ENCODE data around the gene KCNA2.

Gene KCNA2

DNA sequence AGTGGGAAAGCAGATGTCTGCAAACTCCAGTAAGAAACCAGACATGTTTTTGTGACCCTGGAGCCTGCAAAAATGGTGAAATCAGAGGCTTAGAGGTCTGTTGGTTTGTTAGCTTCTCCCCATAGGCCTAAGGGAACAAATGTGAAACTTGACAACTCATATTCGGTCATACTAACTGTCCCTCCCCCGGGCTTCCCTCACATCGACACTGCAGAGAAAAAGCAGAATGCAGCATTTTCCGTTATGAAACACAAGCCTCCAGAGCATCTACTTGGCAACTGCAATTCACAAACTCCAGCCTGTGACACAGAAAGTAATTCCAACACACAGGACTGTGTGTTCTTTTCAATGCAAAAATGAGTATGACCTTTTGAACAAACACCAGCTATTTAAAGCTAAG lies 3.7 kb downstream of the KCNA2 start:
- DNase-seq (ENCODE audit: low read depth in 2 of 2) = no peak

DNA sequence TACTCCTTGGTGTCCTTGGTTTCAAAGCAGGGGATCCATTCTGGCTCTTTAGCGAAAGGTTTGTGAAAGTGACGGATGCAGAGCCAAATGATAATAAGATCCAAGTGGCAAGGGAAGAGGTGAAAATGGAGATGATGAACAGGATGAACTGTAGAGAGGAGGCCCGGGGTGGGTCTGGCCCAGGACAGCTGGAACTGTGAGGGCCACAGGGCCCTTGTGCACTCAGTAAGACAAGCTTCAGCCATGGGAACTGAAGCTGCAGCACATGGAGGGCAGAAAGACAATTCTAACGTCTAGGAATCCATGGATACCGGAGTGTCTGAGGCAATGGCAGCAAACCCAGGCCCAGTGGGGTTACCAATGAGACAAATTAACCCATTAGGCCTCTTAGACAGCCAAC lies 4.8 kb downstream of the KCNA2 start:
- no peak for DNase-seq (ENCODE audit: low read depth in 2 of 2)

DNA sequence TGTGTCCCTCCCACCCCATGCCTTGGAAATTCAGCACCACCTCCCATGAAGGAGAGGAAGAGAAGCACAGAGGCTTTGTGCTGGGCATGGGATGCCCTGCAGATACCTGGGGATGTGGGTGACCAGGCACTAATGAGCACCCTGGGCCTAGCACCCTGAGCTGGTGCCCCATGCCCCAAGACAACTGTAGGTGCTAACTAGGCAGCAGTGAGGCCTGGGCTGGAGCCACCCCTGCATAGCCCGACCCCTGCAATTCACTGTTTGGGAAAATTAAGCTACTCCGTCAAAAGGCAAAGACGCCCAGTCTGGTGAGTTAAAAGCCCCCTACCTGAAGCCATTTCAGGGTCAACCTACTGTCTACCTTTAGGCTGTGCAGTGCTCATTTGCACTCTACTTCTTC lies 5.4 kb downstream of the KCNA2 start:
- DNase-seq (ENCODE audit: low read depth in 2 of 2) = no peak

DNA sequence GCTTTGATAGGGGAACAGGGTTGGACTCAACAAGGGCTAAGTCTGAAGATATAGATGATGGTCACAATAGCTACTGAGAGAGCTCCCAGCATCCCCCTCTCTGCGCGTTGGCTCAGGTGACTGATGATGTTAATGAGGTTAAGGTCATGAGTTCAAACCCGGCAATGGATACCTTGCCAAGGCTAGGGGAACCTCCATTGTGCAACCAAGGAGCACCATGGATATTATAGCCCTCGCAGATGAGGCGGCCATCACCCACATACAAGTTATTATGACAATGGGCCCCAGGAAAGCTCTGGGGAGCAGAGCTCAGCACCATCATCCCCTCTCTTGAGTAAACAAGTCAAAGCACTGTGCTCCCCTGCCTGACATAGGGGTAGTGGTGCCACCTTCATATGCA lies 8.2 kb downstream of the KCNA2 start:
- no peak for DNase-seq (ENCODE audit: low read depth in 2 of 2)

DNA sequence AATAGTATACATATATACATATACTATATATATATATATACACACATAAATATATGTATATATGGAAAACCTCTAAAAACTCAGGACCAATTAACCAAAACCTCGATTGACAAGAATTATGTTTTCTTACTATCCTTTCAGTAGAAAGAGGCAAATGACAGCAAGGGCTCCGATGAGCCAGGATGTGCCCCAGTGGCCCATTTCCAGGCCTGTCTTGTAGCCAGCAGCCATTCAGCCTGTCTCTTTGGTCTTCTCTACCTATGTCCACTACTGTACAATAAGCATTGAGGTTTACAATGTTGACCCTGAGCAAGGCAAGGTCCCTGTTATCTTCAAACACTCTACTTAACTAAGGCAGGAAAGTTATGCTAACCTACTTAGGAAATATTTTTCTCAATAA lies 9.8 kb downstream of the KCNA2 start:
- DNase-seq (ENCODE audit: low read depth in 2 of 2) = no peak

DNA sequence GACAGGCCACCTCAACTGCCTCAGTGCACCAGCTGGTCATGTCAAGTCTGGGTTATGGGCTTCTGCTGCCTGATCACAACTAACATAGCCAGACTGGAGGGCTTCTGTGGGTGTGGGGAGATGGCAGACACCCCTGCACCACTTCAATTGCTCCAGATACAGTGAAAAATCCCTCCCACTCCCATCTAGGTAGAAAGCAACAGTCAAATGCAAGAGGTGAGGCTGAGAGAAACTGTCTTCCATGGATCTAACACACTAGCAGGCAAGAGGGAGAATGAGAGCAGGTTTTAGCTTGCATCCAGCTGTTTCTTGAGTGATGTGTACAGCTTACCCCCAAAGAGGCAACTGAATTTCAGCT lies 10.8 kb downstream of the KCNA2 start:
- DNase-seq (ENCODE audit: low read depth in 2 of 2) = no peak

DNA sequence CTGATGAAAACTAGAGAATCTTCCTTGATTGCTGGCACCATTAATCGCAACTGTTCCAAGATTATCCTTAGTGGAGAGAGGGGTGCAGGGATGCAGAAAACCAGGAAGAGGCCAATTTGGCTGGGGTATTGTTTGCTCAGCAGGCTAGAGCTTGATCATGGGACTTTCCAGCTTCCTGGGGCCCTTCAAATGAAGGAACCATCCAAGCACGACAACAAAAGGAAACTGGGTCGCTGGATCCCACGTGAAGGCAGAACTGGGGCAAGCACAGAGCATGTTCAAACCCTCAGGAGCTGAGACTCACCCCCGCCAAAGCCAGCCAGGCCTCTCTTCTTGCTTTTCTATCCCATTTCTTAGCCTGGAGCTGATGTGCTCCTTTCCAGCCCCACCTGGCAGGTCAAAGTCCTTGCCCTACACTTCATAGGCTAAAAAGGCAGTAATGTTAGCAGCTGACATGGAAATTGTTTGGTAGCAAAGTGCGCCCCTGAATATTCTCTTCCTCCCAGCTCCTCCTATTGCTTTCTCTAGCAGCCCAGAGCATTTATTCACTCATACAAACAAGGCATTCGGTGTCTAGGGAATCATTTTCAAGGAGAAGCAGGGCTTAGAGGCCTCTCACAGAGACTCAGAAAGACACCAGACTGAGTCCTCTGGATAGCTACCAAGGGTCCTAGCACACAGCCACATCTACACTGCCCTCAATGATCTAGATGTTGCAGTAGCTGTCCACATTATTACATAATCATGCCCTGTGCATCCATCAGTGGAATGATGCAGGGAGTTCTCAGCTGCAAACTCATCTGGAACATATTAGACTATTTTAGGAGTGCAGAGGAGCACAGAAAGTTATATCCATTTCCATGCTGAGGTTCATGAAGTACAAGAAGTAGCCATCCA lies 11.5 kb downstream of the KCNA2 start:
- no peak for DNase-seq (ENCODE audit: low read depth in 2 of 2)

DNA sequence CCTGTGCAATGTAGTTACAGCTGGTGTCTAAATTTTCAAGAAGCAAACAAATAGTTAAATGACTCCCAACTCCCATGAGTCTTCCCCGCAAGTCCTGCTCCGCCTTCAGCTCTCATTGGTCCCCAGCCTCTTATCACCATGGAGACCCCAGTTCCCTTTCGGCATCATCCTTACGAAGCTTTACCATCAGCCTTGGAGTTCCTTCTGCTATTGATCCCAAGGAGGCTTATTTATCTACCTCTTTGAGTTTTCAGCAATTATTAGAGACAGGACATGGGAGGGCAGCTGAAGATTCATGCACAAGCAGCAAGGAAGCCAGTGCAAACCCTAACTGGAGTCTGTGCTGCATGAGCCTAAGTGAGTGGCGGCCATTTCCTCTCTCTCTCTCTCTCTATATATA lies 12.3 kb downstream of the KCNA2 start:
- DNase-seq (ENCODE audit: low read depth in 2 of 2) = no peak

DNA sequence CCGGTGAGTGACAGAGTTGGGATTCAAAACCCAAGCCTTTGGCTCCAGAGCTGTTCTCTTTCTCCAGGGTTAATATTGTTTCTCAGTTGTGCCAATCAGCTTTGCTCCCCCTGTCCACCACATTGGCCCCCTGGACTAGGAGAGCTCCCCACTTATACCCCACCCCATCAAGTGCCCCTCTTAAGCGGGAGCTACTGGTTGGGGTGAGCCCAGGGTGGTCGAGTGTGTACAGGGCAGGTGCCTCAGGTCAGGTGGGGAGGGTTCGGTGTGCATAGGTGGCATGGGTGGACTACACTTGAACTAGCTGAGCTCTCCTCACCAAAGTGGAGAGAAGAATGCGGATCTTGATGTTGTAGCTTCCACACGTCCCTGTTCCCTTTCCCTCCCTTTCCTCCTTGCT lies 14.2 kb downstream of the KCNA2 start:
- no peak for DNase-seq (ENCODE audit: low read depth in 2 of 2)

DNA sequence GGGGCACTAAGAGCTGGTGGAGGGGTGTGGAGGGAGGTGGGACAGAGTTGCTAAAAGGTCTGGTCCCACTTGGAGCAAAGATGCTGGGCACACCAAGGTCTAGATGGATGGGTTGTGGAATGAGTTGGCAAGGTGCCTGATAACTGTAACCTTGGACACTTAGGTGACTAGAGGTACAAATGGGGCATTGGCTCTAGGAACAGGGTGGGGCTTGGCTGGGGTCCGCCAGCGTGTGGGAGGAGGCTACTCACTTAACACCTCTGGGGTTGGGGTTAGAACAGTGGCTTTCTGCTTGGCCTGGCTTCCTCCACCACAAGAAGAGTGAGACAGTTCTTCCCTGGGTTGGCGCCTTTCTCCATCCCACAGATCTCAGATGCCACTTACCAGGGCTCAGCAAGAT lies 17.2 kb downstream of the KCNA2 start:
- no peak for DNase-seq (ENCODE audit: low read depth in 2 of 2)

DNA sequence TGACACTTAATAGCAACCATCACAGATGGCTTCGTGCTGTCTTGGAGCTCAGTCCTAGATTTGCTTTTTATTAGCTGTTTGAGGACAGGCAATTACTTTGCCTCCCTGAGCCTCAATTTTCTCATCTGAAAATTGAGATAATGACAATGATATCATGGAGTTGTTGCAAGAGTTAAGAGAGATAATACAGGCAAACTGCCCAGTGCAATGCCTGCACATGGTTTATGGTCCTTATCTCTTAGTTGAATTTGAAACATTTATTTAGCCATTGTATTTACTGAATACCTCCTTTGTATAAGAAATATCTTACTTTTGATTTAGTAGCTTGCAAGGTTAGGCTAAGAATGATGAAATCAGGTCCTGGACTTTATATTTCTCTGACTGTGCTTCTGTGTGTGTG lies 17.7 kb downstream of the KCNA2 start:
- DNase-seq (ENCODE audit: low read depth in 2 of 2) = no peak

DNA sequence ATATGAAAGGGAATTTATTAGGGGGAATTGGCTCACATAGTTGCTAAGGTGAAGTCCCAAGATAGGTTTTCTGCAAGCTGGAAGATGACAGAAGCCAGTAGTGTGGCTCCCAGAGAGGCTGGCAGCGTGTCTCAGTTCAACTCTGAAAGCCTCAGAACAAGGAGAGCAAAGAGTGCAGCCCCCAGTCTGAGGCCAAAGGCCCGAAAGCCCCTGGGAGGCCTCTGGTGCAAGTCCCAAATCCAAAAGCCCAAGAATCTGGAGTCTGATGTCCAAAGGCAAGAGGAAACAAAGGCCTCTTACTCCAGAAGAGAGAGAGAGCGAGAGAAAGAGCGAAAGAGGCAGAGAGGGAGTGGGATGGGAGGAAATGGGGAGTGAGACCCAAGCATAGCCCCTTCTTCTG lies 18.3 kb downstream of the KCNA2 start:
- DNase-seq (ENCODE audit: low read depth in 2 of 2) = no peak

DNA sequence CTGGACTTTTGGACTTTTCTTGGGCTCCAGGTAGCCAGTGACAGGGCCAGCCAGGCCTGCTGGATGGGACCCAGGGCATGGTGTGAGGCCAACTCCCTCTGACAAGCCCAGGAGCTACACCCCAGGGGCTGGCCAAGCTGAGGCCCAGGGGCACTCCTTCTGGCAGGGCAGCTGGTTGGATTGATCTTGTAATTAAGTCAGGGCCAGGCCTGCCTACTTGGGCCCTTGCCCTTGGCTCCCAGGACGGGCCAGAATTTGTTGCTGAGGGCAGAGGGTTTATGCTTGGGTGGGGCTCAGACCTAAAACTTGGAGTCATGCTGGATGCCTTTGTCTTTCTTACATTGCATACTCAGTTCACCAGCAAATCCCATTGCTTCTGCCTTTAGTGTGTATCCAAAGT lies 20.7 kb downstream of the KCNA2 start:
- no peak for DNase-seq (ENCODE audit: low read depth in 2 of 2)

DNA sequence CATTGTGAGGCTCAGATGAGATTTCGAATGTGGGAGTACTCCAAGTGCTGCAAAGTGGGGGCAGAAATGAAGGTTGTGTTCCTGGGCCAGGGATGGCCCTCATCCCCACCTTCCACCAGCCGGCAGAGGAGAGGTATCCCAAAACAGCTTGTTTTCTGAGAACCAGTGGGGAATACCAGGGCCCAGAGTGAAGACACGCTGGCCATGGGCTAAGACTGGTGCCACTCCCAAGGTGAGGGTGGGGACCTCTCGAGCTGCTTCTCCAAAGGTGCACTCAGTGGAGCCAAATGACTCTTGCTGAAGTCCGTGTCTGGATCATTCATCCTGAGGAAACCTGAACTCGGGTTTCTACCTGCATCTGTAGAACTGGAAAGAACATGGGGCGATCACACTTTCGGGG lies 22.1 kb downstream of the KCNA2 start:
- no peak for DNase-seq (ENCODE audit: low read depth in 2 of 2)

DNA sequence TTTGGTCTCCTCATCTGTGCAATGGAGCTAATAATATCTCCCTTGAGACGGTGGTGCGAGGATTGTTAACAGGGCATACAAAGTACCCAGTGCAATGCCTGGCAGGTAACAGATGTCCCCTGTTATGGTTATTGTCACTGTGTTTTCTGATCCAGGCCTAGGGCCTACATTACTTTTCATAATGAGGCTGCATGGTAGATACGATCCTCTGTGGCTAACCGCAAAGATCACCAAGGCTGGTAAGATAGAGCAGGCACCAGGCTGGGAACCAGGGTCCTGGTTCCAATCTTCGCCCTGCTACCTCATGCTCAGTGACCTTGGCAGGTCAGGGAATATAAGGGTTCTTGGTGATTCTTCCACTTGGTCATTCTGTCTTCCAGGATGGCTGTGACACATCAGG lies 22.7 kb downstream of the KCNA2 start:
- no peak for DNase-seq (ENCODE audit: low read depth in 2 of 2)

DNA sequence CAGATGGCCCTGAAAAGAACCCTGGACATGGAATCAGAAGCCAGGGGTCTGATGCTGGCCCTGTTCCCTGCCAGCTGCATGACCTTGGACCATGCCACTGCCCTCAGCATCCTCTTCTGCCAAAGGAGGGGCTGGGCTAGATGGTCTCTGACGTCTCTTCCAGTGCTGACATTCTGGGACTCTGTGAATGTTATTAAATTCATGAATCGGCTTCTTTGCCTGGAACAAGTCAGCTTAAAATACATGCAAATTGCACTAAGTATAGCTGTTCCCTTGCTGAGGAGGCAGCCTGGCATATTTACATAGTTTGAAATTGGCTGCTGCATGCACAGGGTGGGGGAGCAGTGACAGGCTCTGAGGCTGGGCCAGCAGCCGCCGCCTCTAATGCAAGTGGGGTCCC lies 23.8 kb downstream of the KCNA2 start:
- DNase-seq (ENCODE audit: low read depth in 2 of 2) = no peak

DNA sequence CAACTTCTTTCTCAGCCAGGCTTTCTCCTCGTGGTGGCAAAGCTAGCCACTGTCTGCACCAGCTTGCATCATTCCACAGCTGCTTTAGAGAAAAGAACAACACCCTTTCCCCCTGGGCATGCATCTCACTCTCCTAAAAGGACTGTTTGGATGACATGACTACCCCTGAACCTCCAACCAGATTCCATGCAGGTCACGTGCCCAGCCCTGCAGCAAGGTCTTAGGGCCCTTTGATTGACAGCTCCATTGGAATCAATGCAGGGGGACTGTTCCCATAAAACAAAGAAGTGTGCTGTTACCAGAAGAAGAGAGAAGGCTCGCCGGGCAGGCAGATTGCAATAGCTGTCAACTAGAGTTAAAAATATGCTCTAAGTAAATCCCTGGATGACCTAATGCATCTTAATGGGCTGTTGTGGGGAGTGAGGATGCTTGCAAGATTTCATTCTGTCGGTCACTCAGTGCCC lies 24.4 kb downstream of the KCNA2 start:
- no peak for DNase-seq (ENCODE audit: low read depth in 2 of 2)

DNA sequence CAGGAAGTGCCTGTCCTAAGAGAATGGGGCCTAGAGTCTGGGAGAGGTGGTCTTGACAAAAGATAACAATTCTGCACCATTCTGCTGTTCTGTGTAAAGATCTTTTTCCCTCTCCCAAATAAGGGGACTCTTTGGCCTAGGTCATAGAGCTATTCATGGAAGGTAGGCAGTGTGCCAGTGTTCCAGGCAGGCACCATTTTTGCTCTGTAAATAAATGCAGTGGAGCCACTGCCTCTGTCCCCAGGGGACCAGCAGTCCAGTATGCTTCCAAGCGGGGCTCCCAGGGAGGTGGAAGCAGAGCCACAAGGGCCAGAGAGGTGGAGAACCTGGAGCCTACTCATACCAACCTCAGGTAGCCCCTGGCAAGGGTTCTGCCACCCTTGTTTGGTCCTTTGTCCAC lies 25.9 kb downstream of the KCNA2 start:
- DNase-seq (ENCODE audit: low read depth in 2 of 2) = no peak

DNA sequence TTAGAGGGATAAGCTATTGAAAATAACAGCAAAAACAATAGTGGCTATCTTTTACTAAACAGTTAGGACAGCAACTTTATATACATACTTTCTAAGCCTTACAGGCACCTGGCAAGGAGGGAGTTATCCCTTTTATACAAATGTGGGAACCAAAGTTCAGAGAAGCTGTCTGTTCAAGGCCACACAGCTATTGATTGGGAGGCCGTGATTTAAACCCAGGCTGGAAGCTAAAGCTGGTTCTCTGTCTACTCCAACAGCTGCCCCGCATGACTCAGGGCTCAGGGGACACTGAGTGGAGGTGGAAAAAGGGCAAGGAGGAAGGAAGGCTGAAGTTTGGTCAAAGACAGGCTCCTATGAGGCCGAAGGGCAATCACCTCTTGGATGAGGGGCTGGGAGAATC lies 26.7 kb downstream of the KCNA2 start:
- no peak for DNase-seq (ENCODE audit: low read depth in 2 of 2)

DNA sequence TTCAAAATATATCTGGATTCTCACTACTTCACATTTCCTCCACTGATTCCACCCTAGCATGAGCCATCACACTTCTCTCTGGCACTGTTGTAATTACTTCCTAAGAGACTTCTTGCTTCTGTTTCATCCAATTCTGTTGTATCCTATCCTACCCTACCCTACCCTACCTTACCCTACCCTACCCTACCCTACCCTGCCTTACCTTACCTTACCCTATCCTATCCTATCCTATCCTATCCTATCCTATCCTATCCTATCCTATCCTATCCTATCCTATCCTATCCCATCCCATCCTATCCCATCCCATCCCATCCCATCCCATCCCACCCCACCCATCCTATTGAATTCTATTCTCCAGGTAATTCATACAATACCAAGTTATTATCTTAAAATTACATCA lies 29.7 kb downstream of the KCNA2 start:
- DNase-seq (ENCODE audit: low read depth in 2 of 2) = no peak

DNA sequence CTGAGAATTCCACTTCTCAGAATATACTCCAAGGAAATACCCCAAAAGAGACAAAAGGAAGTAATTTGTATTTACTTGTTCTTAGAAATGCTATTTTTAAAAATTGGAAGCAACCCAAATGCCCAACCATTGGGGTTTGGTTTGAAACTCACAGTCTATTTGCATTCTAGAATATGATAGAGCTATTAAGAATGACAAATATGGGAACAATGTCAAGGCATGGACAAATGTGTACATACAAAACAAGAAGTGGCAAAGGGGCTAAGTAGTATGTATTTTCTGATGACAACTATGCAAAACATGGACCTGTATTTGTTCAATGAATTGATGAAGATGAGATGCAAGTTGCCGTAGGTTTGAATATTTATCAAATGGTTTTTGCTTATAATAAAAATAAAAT lies 32.8 kb downstream of the KCNA2 start:
- DNase-seq (ENCODE audit: low read depth in 2 of 2) = no peak

DNA sequence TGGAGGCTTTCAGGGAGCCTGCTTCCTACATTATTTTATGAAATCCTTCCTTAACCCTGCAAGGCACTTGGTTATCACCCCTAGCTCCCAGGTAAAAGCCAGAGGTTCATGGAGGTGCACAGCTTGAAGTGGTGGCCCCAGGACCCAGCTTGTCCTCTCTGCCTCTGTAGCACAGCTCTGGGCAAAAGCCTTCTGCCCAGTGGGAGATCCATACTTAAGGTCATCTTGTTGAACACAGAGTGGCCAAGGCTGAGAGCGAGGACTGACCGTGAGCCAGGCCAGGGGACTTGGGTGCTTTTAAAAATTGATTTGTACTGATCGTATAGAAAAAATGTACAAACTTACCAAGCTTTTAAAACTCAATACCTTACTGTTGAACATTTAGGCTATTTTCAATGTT lies 33.4 kb downstream of the KCNA2 start:
- DNase-seq (ENCODE audit: low read depth in 2 of 2) = no peak

DNA sequence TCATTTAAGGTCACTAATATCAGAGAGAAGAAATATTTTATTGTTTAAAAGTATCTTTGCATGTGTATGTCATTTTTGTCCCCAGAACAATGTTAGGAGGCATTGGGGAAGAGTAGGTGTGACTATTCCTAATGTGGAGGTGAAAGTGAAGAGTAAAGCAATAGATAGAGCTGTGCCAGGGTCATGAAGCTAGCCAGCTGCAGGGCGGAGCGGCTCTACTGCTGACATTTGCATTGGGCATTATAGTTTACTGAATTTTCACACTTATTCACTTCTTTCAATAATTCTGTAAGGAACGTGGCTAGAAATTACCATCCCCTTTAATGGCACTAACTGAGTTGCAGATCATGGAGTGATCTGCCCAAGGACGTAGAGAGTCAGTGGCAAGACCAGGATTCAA lies 35.3 kb downstream of the KCNA2 start:
- no peak for DNase-seq (ENCODE audit: low read depth in 2 of 2)

DNA sequence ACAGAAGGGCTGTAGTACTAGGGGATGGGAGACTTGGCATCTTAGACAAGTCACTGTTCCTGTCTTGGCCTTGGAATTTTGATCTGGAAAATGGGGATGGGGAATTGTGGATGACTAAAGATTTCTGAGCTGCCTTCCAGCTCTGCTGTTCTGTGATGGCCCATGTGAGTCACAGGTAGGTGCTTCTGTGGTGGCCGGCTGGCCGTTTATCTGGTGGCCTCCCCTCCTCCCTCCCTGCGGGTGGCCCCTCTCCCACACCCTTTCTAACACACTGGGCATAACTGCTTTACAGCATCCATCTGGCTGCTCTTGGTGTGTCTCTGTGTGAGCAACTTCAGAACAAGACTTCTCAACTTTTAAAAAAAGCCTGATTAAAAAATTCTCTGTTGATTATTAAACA lies 35.9 kb downstream of the KCNA2 start:
- DNase-seq (ENCODE audit: low read depth in 2 of 2) = no peak

Measured in fibroblast of skin of left biceps (primary cell).